HepG2 (cell line): Measurements from ENCODE around the gene SLC29A3. TPM values are rescaled to one million over a fixed set of nuclear protein-coding genes. Genes with fewer than 3 reads are reported as not detected.

ENCODE experiments used
- ATAC-seq: fragments of 200-7000 bp; cut with Tn5 transposase; 3 replicates; pipeline ENCODE4 v1.9.1; 2020; ENCODE audit warnings: mild to moderate bottlenecking, moderate library complexity
- BruUV-seq: library from RNA; stranded (reverse); fragments of 400-500 nt; replicated peaks from 2 replicates; lab custom pipeline; 2021; lab: Mats Ljungman, UMichigan
- CTCF ChIA-PET: fragments of 300-600 bp; formaldehyde crosslinking; extraction: SDS; loops from one replicate; lab custom pipeline; 2021; ENCODE audit warnings: low total read pairs, inconsistent platforms, low intra/inter-chr PET ratio; lab: Yijun Ruan, JAX
- POLR2A ChIA-PET: fragments of 350-600 bp; sonication (Branson Sonifier 250); formaldehyde crosslinking; loops from one replicate; lab custom pipeline; 2020; ENCODE audit warnings: antibody characterized with exemption, inconsistent platforms; lab: Yijun Ruan, JAX
- DNase-seq: peaks from one replicate; pipeline ENCODE4 v3.0.0-alpha.2; 2015; ENCODE audit warnings: low spot score
- FAIRE-seq: peaks from 3 replicates; lab custom pipeline; 2011; peaks lifted over from hg19 to GRCh38; lab: Jason Lieb, UNC
- H2AFZ ChIP-seq: one replicate; pipeline ENCODE4 v1.6.1; 2011; ENCODE audit warnings: low read length, inconsistent platforms
- H3K27ac ChIP-seq: fragments of 300-600 bp; 3 replicates; pipeline ENCODE4 v1.8.0; 2011; ENCODE audit warnings: mixed run types, mild to moderate bottlenecking, mixed read lengths, low read length, inconsistent platforms; ENCODE audit not compliant: insufficient read depth; ENCODE audit errors: extremely low read length
- H3K27me3 ChIP-seq, 2 experiments: fragments of 200-600 bp in 1 of 2; 2 replicates in 1 of 2; 3 replicates in 1 of 2; pipeline versions ENCODE4 v1.6.0 to v1.8.0; 2011; ENCODE audit warnings: low read length in 2 of 2, mild to moderate bottlenecking in 2 of 2, moderate library complexity in 2 of 2, inconsistent platforms in 1 of 2; ENCODE audit not compliant: insufficient read depth in 2 of 2, control insufficient read depth in 1 of 2
- H3K36me3 ChIP-seq, 2 experiments: fragments of 200-600 bp in 1 of 2; replicated peaks in 1 of 2; 2 replicates in 1 of 2; 3 replicates in 1 of 2; pipeline versions ENCODE4 v1.5.1 to v1.8.0; 2011; ENCODE audit warnings: low read length in 2 of 2, inconsistent platforms in 1 of 2; ENCODE audit not compliant: insufficient read depth in 2 of 2, control insufficient read depth in 1 of 2
- H3K4me1 ChIP-seq: 2 replicates; pipeline ENCODE4 v1.5.1; 2012; ENCODE audit warnings: low read length, inconsistent platforms; ENCODE audit not compliant: insufficient read depth
- H3K4me2 ChIP-seq: 2 replicates; pipeline ENCODE4 v1.6.0; 2011; ENCODE audit warnings: low read depth, low read length, inconsistent platforms
- H3K4me3 ChIP-seq, 3 experiments: fragments of 200-600 bp in 1 of 3; sonication (generic), shearing (Covaris generic) in 1 of 3; replicated peaks in 1 of 3; 2 replicates each; pipeline ENCODE4 v1.5.1; 2011 to 2016; ENCODE audit warnings: low read length in 3 of 3, inconsistent platforms in 2 of 3, low read depth in 2 of 3, mild to moderate bottlenecking in 2 of 3, control low read depth in 1 of 3, mixed read lengths in 1 of 3; ENCODE audit not compliant: insufficient read depth in 1 of 3
- H3K79me2 ChIP-seq: one replicate; pipeline ENCODE4 v1.6.1; 2011; ENCODE audit warnings: low read length, inconsistent platforms; ENCODE audit not compliant: insufficient read depth
- H3K9ac ChIP-seq: 2 replicates; pipeline ENCODE4 v1.6.0; 2011; ENCODE audit warnings: mild to moderate bottlenecking, low read depth, low read length, inconsistent platforms; ENCODE audit not compliant: insufficient read depth
- H3K9me3 ChIP-seq: 2 replicates; pipeline ENCODE4 v1.5.1; 2012; ENCODE audit warnings: mild to moderate bottlenecking, low read length
- H4K20me1 ChIP-seq: 2 replicates; pipeline ENCODE4 v1.6.0; 2011; ENCODE audit warnings: inconsistent platforms, mild to moderate bottlenecking, low read length, moderate library complexity; ENCODE audit not compliant: insufficient read depth
- CENPX ChIP-seq: sonication (generic); formaldehyde crosslinking; IDR thresholded peaks from 2 replicates; pipeline ENCODE4 v1.9.0; 2021; ENCODE audit warnings: mild to moderate bottlenecking, missing genetic modification reagents, moderate library complexity
- ETS1 ChIP-seq: sonication (generic); formaldehyde crosslinking; IDR thresholded peaks from 2 replicates; pipeline ENCODE4 v1.4.0; 2020; ENCODE audit warnings: missing genetic modification reagents
- GMEB1 ChIP-seq: sonication (generic); formaldehyde crosslinking; IDR thresholded peaks from 2 replicates; pipeline ENCODE4 v1.5.1; 2020; ENCODE audit warnings: missing genetic modification reagents, mild to moderate bottlenecking, borderline replicate concordance
- MAFF ChIP-seq: IDR thresholded peaks from 2 replicates; pipeline ENCODE4 v1.6.1; 2011; ENCODE audit warnings: low read depth, low read length, improper control_type of control experiment
- MIXL1 ChIP-seq: IDR thresholded peaks from 2 replicates; pipeline ENCODE4 v1.6.1; 2016
- MTA1 ChIP-seq: sonication (generic); formaldehyde crosslinking; IDR thresholded peaks from 2 replicates; pipeline ENCODE4 v1.4.0; 2020; ENCODE audit warnings: missing genetic modification reagents, mild to moderate bottlenecking, borderline replicate concordance
- MTA3 ChIP-seq: sonication (generic); formaldehyde crosslinking; IDR thresholded peaks from 2 replicates; pipeline ENCODE4 v1.4.0; 2020; ENCODE audit warnings: missing genetic modification reagents
- NBN ChIP-seq: fragments of 450-650 bp; conservative IDR thresholded peaks from 2 replicates; pipeline ENCODE4 v1.6.1; 2017
- TAF15 ChIP-seq: fragments of 200-400 bp; formaldehyde crosslinking; IDR thresholded peaks from one replicate; pipeline ENCODE4 v1.6.1; 2018; ENCODE audit warnings: mild to moderate bottlenecking, low read depth, low read length; ENCODE audit not compliant: poor library complexity, severe bottlenecking
- ZNF205 ChIP-seq: IDR thresholded peaks from 2 replicates; pipeline ENCODE4 v1.6.1; 2018; ENCODE audit warnings: missing biosample characterization, missing genetic modification reagents
- ZNF275 ChIP-seq: sonication (generic); formaldehyde crosslinking; IDR thresholded peaks from 2 replicates; pipeline ENCODE4 v1.8.0; 2022; ENCODE audit warnings: missing genetic modification reagents, mild to moderate bottlenecking, inconsistent platforms, borderline replicate concordance
- ZNF329 ChIP-seq: sonication (generic); formaldehyde crosslinking; IDR thresholded peaks from 2 replicates; pipeline ENCODE4 v1.9.0; 2021; ENCODE audit warnings: low read depth, mild to moderate bottlenecking, missing genetic modification reagents
- ZNF343 ChIP-seq: sonication (generic); formaldehyde crosslinking; IDR thresholded peaks from 2 replicates; pipeline ENCODE4 v1.4.0; 2020; ENCODE audit warnings: mild to moderate bottlenecking, missing genetic modification reagents
- ZNF704 ChIP-seq: sonication (generic); formaldehyde crosslinking; IDR thresholded peaks from 2 replicates; pipeline ENCODE4 v1.8.1; 2023; ENCODE audit warnings: mild to moderate bottlenecking, inconsistent platforms, moderate library complexity, missing genetic modification reagents, borderline replicate concordance
- ZNF773 ChIP-seq: sonication (generic); formaldehyde crosslinking; IDR thresholded peaks from 2 replicates; pipeline ENCODE4 v1.4.0; 2020; ENCODE audit warnings: missing genetic modification reagents, borderline replicate concordance
- ZNF839 ChIP-seq: sonication (generic); formaldehyde crosslinking; IDR thresholded peaks from 2 replicates; pipeline ENCODE4 v1.4.0; 2020; ENCODE audit warnings: missing genetic modification reagents, mild to moderate bottlenecking, borderline replicate concordance
- ZXDC ChIP-seq: sonication (generic); formaldehyde crosslinking; IDR thresholded peaks from 2 replicates; pipeline ENCODE4 v1.5.0; 2020; ENCODE audit warnings: mild to moderate bottlenecking, missing genetic modification reagents
- WGBS: methylation state at CpG from one replicate; pipeline ENCODE4 v1.1.6; 2017; ENCODE audit warnings: low lambda C conversion rate; 5-methylcytosine and 5-hydroxymethylcytosine counted together
- in situ Hi-C: cut with HindIII; loops from 2 replicates; pipeline ENCODE4 v1.10.0; 2017; ENCODE audit warnings: low pct_unique_long_range_greater_than_20kb; ENCODE audit not compliant: extremely low pct_ligation_motif_present
- intact Hi-C: fragments of 100-400 bp; cut with micrococcal nuclease; formaldehyde crosslinking; loops from one replicate; pipeline ENCODE4 v1.10.0; 2022; ENCODE audit not compliant: unreplicated experiment
- polyA plus RNA-seq, 8 experiments: library from polyadenylated mRNA; depleted of rRNA in 3 of 8; stranded (reverse) in 7 of 8; unstranded in 1 of 8; fragments of >200 nt; fragmentation: Illumina TruSeq in 4 of 8; extraction: Trizol in 4 of 8; gene quantifications; 2 replicates each; pipeline versions ENCODE4 v1.2.1 to v1.2.3, GENCODE V29; 2011 to 2016; ENCODE audit warnings: low read depth in 4 of 8, missing spikeins in 1 of 8, mixed read lengths in 1 of 8; ENCODE audit not compliant: insufficient read depth in 1 of 8
- total RNA-seq, 5 experiments: library from RNA; depleted of rRNA; stranded (reverse); fragments of >200 nt; fragmentation: Illumina TruSeq; extraction: Trizol; gene quantifications; 2 replicates each; pipeline ENCODE4 v1.2.3, GENCODE V29; 2016; ENCODE audit warnings: low read depth in 1 of 5

The SLC29A3 gene
- total and polyA plus RNA-seq, 2 of the 13 experiments (the other 11 are each of a cell fraction or from before 2014, with no cell fraction given) = 8.6 to 11.8 TPM

GRCh38 chr10:71351628-71352319 is 32.7 kb downstream of the SLC29A3 start:
- ChIA-PET POLR2A (interaction anchor here (0.9 to 1.5 kb wide), 2 partner anchors 32 to 33 kb away, joined by 4 to 7 read pairs; partner anchors contain the start of gene SLC29A3), CTCF (no interaction called here)
- Histone ChIP-seq H3K27me3 (no peaks in the 10 kb centered on the region), H4K20me1 (no peaks in the 10 kb centered on the region), H3K9me3 (no peaks in the 10 kb centered on the region), H3K27ac (no peak overlapping the region), H3K36me3 (peaks cover 21 to 64% of the 10 kb centered on the region in 2 experiments), H3K79me2 (peaks cover 4% of the 10 kb centered on the region), H3K4me3 (no peak overlapping the region), H3K9ac (no peak overlapping the region), H2AFZ (no peak overlapping the region), H3K4me1 (peaks cover 41% of the 10 kb centered on the region), H3K4me2 (no peak overlapping the region)
- in situ Hi-C loops = no loop called here
- no peak for FAIRE-seq
- BruUV-seq = no TSS peak
- 95% methylated on average over 8 of the region's 14 CpGs for WGBS
- ATAC-seq = no peak
- intact Hi-C loops = no loop called here
- DNase-seq = no peak
- TF ChIP-seq ETS1 (CRISPR knock-in tag) (no peak), CENPX (CRISPR knock-in tag) (no peak), ZNF773 (no peak), NBN (no peak), GMEB1 (no peak), MIXL1 (CRISPR knock-in tag) (no peak), TAF15 (no peak), ZNF329 (no peak), MAFF (no peak), MTA3 (CRISPR knock-in tag) (no peak), ZNF343 (CRISPR knock-in tag) (no peak), ZXDC (CRISPR knock-in tag) (no peak), MTA1 (CRISPR knock-in tag) (no peak), ZNF205 (CRISPR knock-in tag) (no peak), ZNF839 (CRISPR knock-in tag) (no peak), ZNF704 (CRISPR knock-in tag) (no peak), ZNF275 (CRISPR knock-in tag) (no peak)
